OCI-LY3 (cell line): ENCODE measurements around the gene HSPBP1.

ENCODE experiments used
- H2AFZ ChIP-seq: fragments of 200-600, 300-600 bp; shearing (Covaris generic); 2 replicates; pipeline ENCODE4 v1.6.0; 2014; ENCODE audit warnings: antibody characterized with exemption, low read depth, low read length
- H3K27ac ChIP-seq: fragments of 200-600, 300-600 bp; sonication (generic); 2 replicates; pipeline ENCODE4 v1.5.1; 2014; ENCODE audit warnings: mild to moderate bottlenecking, low read length, moderate library complexity, mixed read lengths
- H3K27me3 ChIP-seq: fragments of 200-600, 300-600 bp; sonication (generic); 2 replicates; pipeline ENCODE4 v1.6.1; 2014; ENCODE audit warnings: low read depth, low read length, mixed read lengths
- H3K36me3 ChIP-seq: fragments of 200-600, 300-600 bp; sonication (generic); replicated peaks from 2 replicates; pipeline ENCODE3; 2014; ENCODE audit warnings: low read depth, low read length, mixed read lengths
- H3K4me1 ChIP-seq: fragments of 300-600, 200-600 bp; sonication (generic); 2 replicates; pipeline ENCODE4 v1.6.1; 2014; ENCODE audit warnings: low read length, mixed read lengths
- H3K4me2 ChIP-seq: fragments of 200-600, 300-600 bp; sonication (generic); 2 replicates; pipeline ENCODE4 v1.6.1; 2014; ENCODE audit warnings: low read length, mixed read lengths
- H3K4me3 ChIP-seq: fragments of 300-600, 200-600 bp; sonication (generic); 2 replicates; pipeline ENCODE4 v1.5.1; 2014; ENCODE audit warnings: antibody characterized with exemption, mild to moderate bottlenecking, low read length, moderate library complexity
- H3K79me2 ChIP-seq: fragments of 300-600, 200-600 bp; shearing (Covaris generic); 2 replicates; pipeline ENCODE4 v1.6.1; 2014; ENCODE audit warnings: mild to moderate bottlenecking, low read length, mixed read lengths
- H3K9ac ChIP-seq: fragments of 300-600, 200-600 bp; shearing (Covaris generic); 2 replicates; pipeline ENCODE4 v1.6.0; 2014; ENCODE audit warnings: mild to moderate bottlenecking, low read length, moderate library complexity
- H3K9me3 ChIP-seq: fragments of 200-600, 300-600 bp; shearing (Covaris generic); 2 replicates; pipeline ENCODE4 v1.6.1; 2014; ENCODE audit warnings: low read length, mixed read lengths; ENCODE audit not compliant: insufficient read depth
- H4K20me1 ChIP-seq: fragments of 200-600, 300-600 bp; sonication (generic); 2 replicates; pipeline ENCODE4 v1.6.1; 2016; ENCODE audit warnings: low read length, mixed read lengths; ENCODE audit not compliant: insufficient read depth
- CTCF ChIP-seq: fragments of 200-600, 300-600 bp; sonication (generic); IDR thresholded peaks from 2 replicates; pipeline ENCODE4 v1.5.1; 2014; ENCODE audit warnings: antibody characterized with exemption, low read length, low read depth
- EZH2phosphoT487 ChIP-seq: fragments of 200-600 bp; shearing (Covaris generic); IDR thresholded peaks from 2 replicates; pipeline ENCODE4 v1.6.1; 2018; ENCODE audit warnings: antibody characterized with exemption, mixed run types, low read depth

Gene HSPBP1

GRCh38 chr19:55238030-55238429, 41.9 kb downstream of the HSPBP1 start:
- H3K4me2 ChIP-seq: no peak overlapping the region

GRCh38 chr19:55232986-55233385, 46.9 kb downstream of the HSPBP1 start:
- no peaks in the 10 kb centered on the region for H3K9me3 ChIP-seq
- H3K27me3 ChIP-seq: no peaks in the 10 kb centered on the region
- H3K9ac ChIP-seq: no peak overlapping the region
- no peak overlapping the region for H3K4me3 ChIP-seq
- TF ChIP-seq CTCF (no peak), EZH2phosphoT487 (no peak)
- H3K27ac ChIP-seq: no peak overlapping the region
- H3K79me2 ChIP-seq: peaks cover 24% of the 10 kb centered on the region
- peaks cover 78% of the 10 kb centered on the region for H3K36me3 ChIP-seq
- peaks cover 23% of the 10 kb centered on the region for H4K20me1 ChIP-seq
- no peaks in the 10 kb centered on the region for H3K4me1 ChIP-seq
- H2AFZ ChIP-seq: no peak overlapping the region
- no peak overlapping the region for H3K4me2 ChIP-seq

More at GRCh38 chr19:55238030-55238429, 41.9 kb downstream of the HSPBP1 start:
- no peaks in the 10 kb centered on the region for H3K4me1 ChIP-seq
- no peaks in the 10 kb centered on the region for H3K9me3 ChIP-seq
- H3K36me3 ChIP-seq: peaks cover 84% of the 10 kb centered on the region
- H2AFZ ChIP-seq: no peak overlapping the region
- no peak overlapping the region for H3K4me3 ChIP-seq
- H3K27ac ChIP-seq: no peak overlapping the region
- no peak for TF ChIP-seq CTCF
- no peak for TF ChIP-seq EZH2phosphoT487
- no peaks in the 10 kb centered on the region for H3K27me3 ChIP-seq
- no peak overlapping the region for H3K9ac ChIP-seq
- H4K20me1 ChIP-seq: peaks cover 37% of the 10 kb centered on the region
- peaks cover 50% of the 10 kb centered on the region for H3K79me2 ChIP-seq

- H3K27me3 ChIP-seq: no peaks in the 10 kb centered on the region
- no peak overlapping the region for H3K27ac ChIP-seq
- no peak overlapping the region for H2AFZ ChIP-seq
- H3K36me3 ChIP-seq: peaks cover 77% of the 10 kb centered on the region
- no peaks in the 10 kb centered on the region for H3K9me3 ChIP-seq
- no peaks in the 10 kb centered on the region for H3K4me1 ChIP-seq
- TF ChIP-seq EZH2phosphoT487 (no peak), CTCF (no peak)
- H3K9ac ChIP-seq: no peak overlapping the region
- no peak overlapping the region for H3K4me2 ChIP-seq
- H3K79me2 ChIP-seq: peaks cover 20% of the 10 kb centered on the region
- H4K20me1 ChIP-seq: peaks cover 23% of the 10 kb centered on the region
- H3K4me3 ChIP-seq: no peak overlapping the region
Observed at GRCh38 chr19:55232286-55232602, 47.7 kb downstream of the HSPBP1 start.

GRCh38 chr19:55231391-55232285, 48.3 kb downstream of the HSPBP1 start:
- Histone ChIP-seq H3K36me3 (peaks cover 77% of the 10 kb centered on the region), H3K27me3 (no peaks in the 10 kb centered on the region), H3K4me1 (no peaks in the 10 kb centered on the region), H3K9ac (no peak overlapping the region), H3K4me3 (no peak overlapping the region), H3K79me2 (peaks cover 14% of the 10 kb centered on the region), H3K9me3 (no peaks in the 10 kb centered on the region), H3K27ac (no peak overlapping the region), H4K20me1 (peaks cover 23% of the 10 kb centered on the region), H2AFZ (no peak overlapping the region), H3K4me2 (no peak overlapping the region)
- TF ChIP-seq EZH2phosphoT487: no peak
- TF ChIP-seq CTCF: no peak
